DND-41 (cell line): ENCODE measurements around the gene PIK3CD.

Experiments used
- CTCF ChIP-seq: IDR thresholded peaks from 2 replicates; pipeline ENCODE4 v1.5.1; 2012; ENCODE audit warnings: borderline replicate concordance, low read length, moderate library complexity, mild to moderate bottlenecking; ENCODE audit not compliant: poor library complexity, severe bottlenecking; ENCODE audit errors: extremely low read depth
- EZH2 ChIP-seq: IDR thresholded peaks from 3 replicates; pipeline ENCODE4 v1.6.1; 2012; ENCODE audit warnings: borderline replicate concordance, low read depth, mild to moderate bottlenecking, moderate library complexity, low read length, inconsistent platforms; ENCODE audit not compliant: severe bottlenecking

GRCh38 chr1:9761855-9762254 is 110.3 kb downstream of the PIK3CD start:
- TF ChIP-seq CTCF (no peak), EZH2 (no peak)
